Endothelial cell (in vitro differentiated cells): ENCODE data around the gene FAM114A2. TPM values are rescaled to one million over a fixed set of nuclear protein-coding genes. Genes with fewer than 3 reads are reported as not detected.
"Not testable (repeated sequence)": the region's sequence is repeated elsewhere in the genome, so short reads cannot be mapped to it uniquely, and the experiment has no call there.

Experiments
- DNase-seq: peaks from one replicate; pipeline ENCODE4 v3.0.0; 2021; ENCODE audit warnings: low spot score
- H3K27ac Mint-ChIP-seq: one replicate; pipeline ENCODE4 v1.8.0; 2021; ENCODE audit warnings: mixed read lengths, inconsistent platforms; ENCODE audit not compliant: unreplicated experiment
- H3K27me3 Mint-ChIP-seq: one replicate; pipeline ENCODE4 v1.8.0; 2021; ENCODE audit warnings: mild to moderate bottlenecking, moderate library complexity, mixed read lengths, inconsistent platforms; ENCODE audit not compliant: unreplicated experiment
- H3K36me3 Mint-ChIP-seq: one replicate; pipeline ENCODE4 v1.8.0; 2021; ENCODE audit warnings: mild to moderate bottlenecking, low read depth, mixed read lengths, inconsistent platforms; ENCODE audit not compliant: unreplicated experiment
- H3K4me1 Mint-ChIP-seq: one replicate; pipeline ENCODE4 v1.8.0; 2021; ENCODE audit warnings: mild to moderate bottlenecking, mixed read lengths, inconsistent platforms; ENCODE audit not compliant: unreplicated experiment
- H3K4me3 Mint-ChIP-seq: one replicate; pipeline ENCODE4 v1.8.0; 2021; ENCODE audit warnings: mild to moderate bottlenecking, mixed read lengths, inconsistent platforms; ENCODE audit not compliant: unreplicated experiment
- H3K9me3 Mint-ChIP-seq: one replicate; pipeline ENCODE4 v1.8.0; 2021; ENCODE audit warnings: mixed read lengths, inconsistent platforms; ENCODE audit not compliant: unreplicated experiment
- CTCF ChIP-seq: fragments of 200-600 bp; sonication (generic); IDR thresholded peaks from one replicate; pipeline ENCODE4 v1.5.0; 2021; ENCODE audit warnings: antibody characterized with exemption; ENCODE audit not compliant: unreplicated experiment
- total RNA-seq: library from RNA; stranded (reverse); fragmentation: NEBNext Ultra II Directional; extraction: Animal tissue kit (Norgen Biotek cat#: 25700); gene quantifications from one replicate; pipeline ENCODE4 v1.2.1, GENCODE V29; 2021; ENCODE audit not compliant: unreplicated experiment

FAM114A2 gene
- total RNA-seq, 1 donor from 2014 or later, result 28.4 TPM

GRCh38 chr5:154031937-154032489 lies 6.7 kb downstream of the FAM114A2 start:
- DNase-seq, result no peak
- TF ChIP-seq CTCF, result no peak
- H3K4me1 Mint-ChIP-seq, result peaks cover 21% of the 10 kb centered on the region
- no peak overlapping the region for H3K27ac Mint-ChIP-seq
- no peaks in the 10 kb centered on the region for H3K27me3 Mint-ChIP-seq
- no peaks in the 10 kb centered on the region for H3K9me3 Mint-ChIP-seq
- no peak overlapping the region for H3K4me3 Mint-ChIP-seq
- H3K36me3 Mint-ChIP-seq, result no peaks in the 10 kb centered on the region

GRCh38 chr5:154025951-154026350 lies 12.8 kb downstream of the FAM114A2 start:
- Mint-ChIP-seq H3K27me3 (no peaks in the 10 kb centered on the region), H3K27ac (no peak overlapping the region), H3K36me3 (peaks cover 22% of the 10 kb centered on the region), H3K4me3 (no peak overlapping the region), H3K9me3 (no peaks in the 10 kb centered on the region), H3K4me1 (peaks cover 10% of the 10 kb centered on the region)
- DNase-seq, result no peak
- TF ChIP-seq CTCF, result no peak

- H3K27me3 Mint-ChIP-seq, H3K9me3 Mint-ChIP-seq, DNase-seq, H3K27ac Mint-ChIP-seq, H3K4me3 Mint-ChIP-seq: not testable (repeated sequence)
- Mint-ChIP-seq H3K4me1 (peaks cover 23% of the 10 kb centered on the region), H3K36me3 (peaks cover 43% of the 10 kb centered on the region)
Measured at GRCh38 chr5:154018919-154019318, 19.8 kb downstream of the FAM114A2 start.

- TF ChIP-seq CTCF, result no peak
- Mint-ChIP-seq H3K4me3 (no peak overlapping the region), H3K27me3 (peaks cover 1% of the 10 kb centered on the region), H3K27ac (no peak overlapping the region), H3K9me3 (no peaks in the 10 kb centered on the region), H3K36me3 (peaks cover 24% of the 10 kb centered on the region), H3K4me1 (peaks cover 15% of the 10 kb centered on the region)
- no peak for DNase-seq
Measured at GRCh38 chr5:154015071-154015693, 23.5 kb downstream of the FAM114A2 start.

- peaks cover 1% of the 10 kb centered on the region for H3K27me3 Mint-ChIP-seq
- DNase-seq, result no peak
- H3K36me3 Mint-ChIP-seq, result peaks cover 9% of the 10 kb centered on the region
- H3K4me1 Mint-ChIP-seq, result peaks cover 13% of the 10 kb centered on the region
- no peak overlapping the region for H3K27ac Mint-ChIP-seq
- H3K9me3 Mint-ChIP-seq, result no peaks in the 10 kb centered on the region
- H3K4me3 Mint-ChIP-seq, result no peak overlapping the region
- TF ChIP-seq CTCF, result no peak
Measured at GRCh38 chr5:154010660-154011059, 28.1 kb downstream of the FAM114A2 start.
